ENCODE measurements around the gene CAPRIN2.

GRCh38 chr12:30732954-30733637 is 21.7 kb downstream of the CAPRIN2 start:
- no peak for TF ChIP-seq CTCF (conservative IDR thresholded peaks at IDR 0.05; ENCODE audit: low read depth, low read length)
- no peak for TF ChIP-seq EZH2 (IDR thresholded peaks at IDR 0.05; ENCODE audit: borderline replicate concordance, low read depth, low read length, poor library complexity, severe bottlenecking)

Measured in A673 (cell line).